H1 (cell line): ENCODE results near the gene PPFIA2. TPM values are rescaled to one million over a fixed set of nuclear protein-coding genes. Genes with fewer than 3 reads are reported as not detected.
A peak's percentile ranks its signal among the peaks of the same experiment; 100 is the strongest.

Experiments
- CTCF ChIA-PET: fragments of 300-600 bp; sonication (Branson Sonifier 250); formaldehyde crosslinking; loops from one replicate; lab custom pipeline; 2021; ENCODE audit not compliant: partially characterized antibody; lab: Charles Lee
- POLR2A ChIA-PET: fragments of 300-600 bp; sonication (Branson Sonifier 250); formaldehyde crosslinking; loops from one replicate; lab custom pipeline; 2021; ENCODE audit warnings: inconsistent platforms; ENCODE audit not compliant: partially characterized antibody; lab: Charles Lee
- DNase-seq, 2 experiments: peaks; one replicate each; pipeline versions ENCODE4 v3.0.0 to v3.0.0-alpha.2; 2010 to 2022; ENCODE audit warnings: low spot score in 2 of 2, low read depth in 1 of 2, mixed read lengths in 1 of 2
- FAIRE-seq: peaks from 2 replicates; lab custom pipeline; 2011; peaks lifted over from hg19 to GRCh38; lab: Jason Lieb, UNC
- H2AFZ ChIP-seq: 2 replicates; pipeline ENCODE4 v1.8.1; 2012; ENCODE audit warnings: low read length, inconsistent platforms
- H2AK5ac ChIP-seq: 2 replicates; pipeline ENCODE4 v1.6.1; 2013; ENCODE audit warnings: low read depth, low read length
- H2BK120ac ChIP-seq: replicated peaks from 2 replicates; pipeline ENCODE3; 2013; ENCODE audit warnings: low read depth, low read length, inconsistent platforms
- H2BK12ac ChIP-seq: 2 replicates; pipeline ENCODE4 v1.6.1; 2013; ENCODE audit warnings: low read depth, low read length
- H2BK15ac ChIP-seq: 2 replicates; pipeline ENCODE4 v1.6.1; 2013; ENCODE audit warnings: low read length
- H2BK20ac ChIP-seq: 2 replicates; pipeline ENCODE4 v1.6.1; 2013; ENCODE audit warnings: low read length
- H2BK5ac ChIP-seq: 2 replicates; pipeline ENCODE4 v1.6.1; 2013; ENCODE audit warnings: low read depth, low read length
- H3K14ac ChIP-seq: 2 replicates; pipeline ENCODE4 v1.6.1; 2013; ENCODE audit warnings: inconsistent platforms; ENCODE audit not compliant: insufficient read length
- H3K18ac ChIP-seq: 2 replicates; pipeline ENCODE4 v1.6.1; 2013; ENCODE audit warnings: low read length; ENCODE audit errors: extremely low read depth
- H3K23ac ChIP-seq: 2 replicates; pipeline ENCODE4 v1.6.1; 2013; ENCODE audit warnings: inconsistent platforms; ENCODE audit not compliant: insufficient read length
- H3K23me2 ChIP-seq: 2 replicates; pipeline ENCODE4 v1.6.1; 2013; ENCODE audit warnings: low read depth, low read length
- H3K27ac ChIP-seq: 2 replicates; pipeline ENCODE4 v1.6.1; 2011; ENCODE audit warnings: low read depth, low read length, inconsistent platforms
- H3K27me3 ChIP-seq, 4 experiments: replicated peaks in 1 of 4; 1 replicate in 1 of 4; 2 replicates in 3 of 4; pipeline versions ENCODE4 v1.6.1 to v1.8.1; 2011 to 2013; ENCODE audit warnings: low read length in 3 of 4, mild to moderate bottlenecking in 3 of 4, inconsistent platforms in 2 of 4, mixed read lengths in 2 of 4, moderate library complexity in 1 of 4; ENCODE audit not compliant: control insufficient read depth in 3 of 4, insufficient read depth in 3 of 4; ENCODE audit errors: extremely low read depth in 1 of 4
- H3K36me3 ChIP-seq, 4 experiments: 2 replicates each; pipeline versions ENCODE4 v1.6.1 to v1.8.1; 2011 to 2013; ENCODE audit warnings: mild to moderate bottlenecking in 4 of 4, low read length in 3 of 4, moderate library complexity in 2 of 4, control low read depth in 1 of 4, inconsistent platforms in 1 of 4; ENCODE audit not compliant: insufficient read depth in 4 of 4, control insufficient read depth in 2 of 4
- H3K4ac ChIP-seq: replicated peaks from 2 replicates; pipeline ENCODE3; 2013; ENCODE audit warnings: low read length, low read depth, mixed read lengths, inconsistent platforms; ENCODE audit not compliant: insufficient read length
- H3K4me1 ChIP-seq, 4 experiments: replicated peaks in 1 of 4; 1 replicate in 1 of 4; 2 replicates in 3 of 4; pipeline versions ENCODE4 v1.6.1 to v1.8.1; 2011 to 2013; ENCODE audit warnings: low read length in 3 of 4, inconsistent platforms in 2 of 4, mixed read lengths in 1 of 4; ENCODE audit not compliant: insufficient read depth in 4 of 4, control insufficient read depth in 3 of 4
- H3K4me2 ChIP-seq, 2 experiments: 2 replicates each; pipeline versions ENCODE4 v1.6.1 to v1.8.1; 2011 to 2013; ENCODE audit warnings: low read depth in 2 of 2, low read length in 2 of 2, control low read depth in 1 of 2, inconsistent platforms in 1 of 2, mild to moderate bottlenecking in 1 of 2; ENCODE audit not compliant: insufficient read depth in 1 of 2
- H3K4me3 ChIP-seq, 4 experiments: fragments of 200-600, 300-600 bp in 1 of 4; sonication (generic), shearing (Covaris generic), sonication (Bioruptor Twin) in 1 of 4; 2 replicates each; pipeline versions ENCODE4 v1.5.1 to v1.8.1; 2011 to 2016; ENCODE audit warnings: low read length in 4 of 4, low read depth in 3 of 4, control low read depth in 2 of 4, inconsistent platforms in 2 of 4, mild to moderate bottlenecking in 2 of 4, mixed read lengths in 1 of 4, moderate library complexity in 1 of 4; ENCODE audit not compliant: insufficient read depth in 2 of 4; ENCODE audit errors: extremely low read depth in 1 of 4
- H3K56ac ChIP-seq: replicated peaks from 2 replicates; pipeline ENCODE3; 2013; ENCODE audit warnings: low read depth, mild to moderate bottlenecking, mixed read lengths, low read length, inconsistent platforms; ENCODE audit not compliant: insufficient read length
- H3K79me1 ChIP-seq: 2 replicates; pipeline ENCODE4 v1.6.1; 2013; ENCODE audit warnings: low read depth, low read length, control low read depth
- H3K79me2 ChIP-seq, 2 experiments: 2 replicates each; pipeline versions ENCODE4 v1.6.1 to v1.8.1; 2012 to 2013; ENCODE audit warnings: low read length in 2 of 2, mild to moderate bottlenecking in 2 of 2, inconsistent platforms in 1 of 2; ENCODE audit not compliant: insufficient read depth in 2 of 2, control insufficient read depth in 1 of 2
- H3K9ac ChIP-seq, 4 experiments: replicated peaks in 1 of 4; 1 replicate in 1 of 4; 2 replicates in 3 of 4; pipeline versions ENCODE4 v1.6.1 to v1.8.1; 2011 to 2013; ENCODE audit warnings: low read depth in 3 of 4, low read length in 3 of 4, control low read depth in 2 of 4, mild to moderate bottlenecking in 2 of 4, moderate library complexity in 2 of 4, inconsistent platforms in 1 of 4; ENCODE audit errors: extremely low read depth in 1 of 4
- H3K9me3 ChIP-seq, 2 experiments: 2 replicates each; pipeline versions ENCODE4 v1.6.1 to v1.8.1; 2012 to 2013; ENCODE audit warnings: mild to moderate bottlenecking in 2 of 2, moderate library complexity in 2 of 2, control low read depth in 1 of 2, inconsistent platforms in 1 of 2, low read depth in 1 of 2, low read length in 1 of 2, mixed read lengths in 1 of 2; ENCODE audit not compliant: insufficient read depth in 2 of 2
- H4K20me1 ChIP-seq, 2 experiments: replicated peaks in 1 of 2; 2 replicates each; pipeline versions ENCODE3 to v1.8.1; 2011 to 2013; ENCODE audit warnings: inconsistent platforms in 2 of 2, low read length in 2 of 2, mild to moderate bottlenecking in 1 of 2; ENCODE audit not compliant: insufficient read depth in 2 of 2, control insufficient read depth in 1 of 2
- H4K5ac ChIP-seq: 2 replicates; pipeline ENCODE4 v1.6.1; 2013; ENCODE audit warnings: low read length, low read depth, mixed read lengths, inconsistent platforms; ENCODE audit not compliant: insufficient read length
- H4K8ac ChIP-seq: 2 replicates; pipeline ENCODE4 v1.8.0; 2013; ENCODE audit warnings: mild to moderate bottlenecking, moderate library complexity, low read length, inconsistent platforms; ENCODE audit not compliant: insufficient read depth; ENCODE audit errors: extremely low read depth
- H4K91ac ChIP-seq: replicated peaks from 2 replicates; pipeline ENCODE3; 2013; ENCODE audit warnings: low read length, mixed read lengths, inconsistent platforms; ENCODE audit not compliant: insufficient read length
- RAD21 ChIP-seq, 2 experiments: IDR thresholded peaks in 1 of 2; conservative IDR thresholded peaks in 1 of 2; 2 replicates each; pipeline ENCODE4 v1.6.1; 2011; ENCODE audit warnings: low read depth in 2 of 2, low read length in 2 of 2, improper control_type of control experiment in 1 of 2, inconsistent platforms in 1 of 2, mild to moderate bottlenecking in 1 of 2, moderate library complexity in 1 of 2
- SP2 ChIP-seq: IDR thresholded peaks from 2 replicates; pipeline ENCODE4 v1.6.1; 2012; ENCODE audit warnings: mild to moderate bottlenecking, low read length, inconsistent platforms
- WGBS, 2 experiments: shearing (Covaris generic) in 1 of 2; methylation state at CpG; one replicate each; pipeline versions ENCODE4 v1.1.6 to v1.1.7; 2013 to 2015; ENCODE audit warnings: low lambda C conversion rate in 2 of 2, mixed read lengths in 2 of 2, inconsistent platforms in 1 of 2, low coverage in 1 of 2, missing lambda C conversion rate in 1 of 2; ENCODE audit not compliant: insufficient replicate concordance in 2 of 2, insufficient coverage in 1 of 2, insufficient read length in 1 of 2; ENCODE audit errors: extremely low coverage in 1 of 2, missing lambda C conversion rate in 1 of 2; 5-methylcytosine and 5-hydroxymethylcytosine counted together
- polyA plus RNA-seq, 7 experiments: library from polyadenylated mRNA; depleted of rRNA in 3 of 7; stranded (reverse) in 5 of 7; unstranded in 2 of 7; fragments of >200 nt in 5 of 7; fragments of 200-250 nt in 2 of 7; gene quantifications; 1 replicate in 5 of 7; 2 replicates in 1 of 7; 4 replicates in 1 of 7; pipeline versions ENCODE4 v1.2.1 to v1.2.3, GENCODE V29; 2011 to 2013; ENCODE audit warnings: missing spikeins in 2 of 7, mixed read lengths in 2 of 7
- total RNA-seq: library from RNA; stranded (reverse); fragmentation: NEBNext Ultra II Directional; extraction: Animal tissue kit (Norgen Biotek cat#: 25700); gene quantifications from 2 replicates; pipeline ENCODE4 v1.2.1, GENCODE V29; 2021

PPFIA2 gene
- total and polyA plus RNA-seq, 2 of the 8 experiments (the other 6 are each of a cell fraction or from before 2014, with no cell fraction given): 1.2 to 1.8 TPM

GRCh38 chr12:81797100-81797499, 38.0 kb upstream of the PPFIA2 start:
- ChIA-PET CTCF (interaction anchor here (0.8 to 2.8 kb wide), 12 partner anchors 9 to 194 kb away, joined by 3 to 14 read pairs (median 3); no protein-coding TSS in a partner anchor), POLR2A (no interaction called here)
- Histone ChIP-seq H4K8ac (no peak overlapping the region), H3K9me3 (no peaks in the 10 kb centered on the region), H3K14ac (no peak overlapping the region), H3K23ac (no peak overlapping the region), H2BK12ac (no peak overlapping the region), H3K23me2 (no peaks in the 10 kb centered on the region), H3K79me2 (no peaks in the 10 kb centered on the region), H3K18ac (no peak overlapping the region), H4K5ac (no peak overlapping the region), H3K4me3 (no peak overlapping the region), H2BK5ac (no peak overlapping the region), H4K20me1 (no peaks in the 10 kb centered on the region), H3K4me2 (no peak overlapping the region), H2AK5ac (no peak overlapping the region), H3K4ac (no peak overlapping the region), H3K27me3 (no peaks in the 10 kb centered on the region), H2BK15ac (no peak overlapping the region), H3K4me1 (peaks cover 4 to 25% (median 8%) of the 10 kb centered on the region in 4 experiments; a peak in 6 of 7 replicates), H3K9ac (no peak overlapping the region), H3K27ac (no peak overlapping the region), H4K91ac (no peak overlapping the region), H2AFZ (no peak overlapping the region), H2BK120ac (no peak overlapping the region), H3K79me1 (no peaks in the 10 kb centered on the region), H3K56ac (no peak overlapping the region), H3K36me3 (no peaks in the 10 kb centered on the region), H2BK20ac (no peak overlapping the region)
- DNase-seq (no peak), FAIRE-seq (no peak)
- 28% methylated on average over 3 of the region's 3 CpGs; no CpG with 5 or more reads in 1 of the 2 experiments for WGBS, 2 experiments
- TF ChIP-seq RAD21 (IDR thresholded peaks at IDR 0.05 in 1 of 2, conservative IDR thresholded peaks at IDR 0.05 in 1 of 2; ENCODE audit: low read depth in 2 of 2, low read length in 2 of 2) (peak; percentile 33 to 38; a peak in 3 of 4 replicates), SP2 (no peak)
